CD4-positive, alpha-beta T cell (primary cell): Measurements from ENCODE around the gene COBL. TPM values are rescaled to one million over a fixed set of nuclear protein-coding genes. Genes with fewer than 3 reads are reported as not detected.

Source experiments
- ATAC-seq: fragments of 200-7000 bp; cut with Tn5 transposase; one replicate; pipeline ENCODE4 v1.10.0; 2022; ENCODE audit warnings: mild to moderate bottlenecking; ENCODE audit not compliant: poor library complexity
- CTCF ChIA-PET: fragments of 350-600 bp; sonication (Branson Sonifier 250); formaldehyde crosslinking; loops from one replicate; lab custom pipeline; 2021; ENCODE audit warnings: antibody characterized with exemption, inconsistent platforms; lab: Charles Lee
- POLR2A ChIA-PET: fragments of 350-600 bp; sonication (Branson Sonifier 250); formaldehyde crosslinking; loops from one replicate; lab custom pipeline; 2021; ENCODE audit warnings: antibody characterized with exemption, inconsistent platforms; lab: Charles Lee
- DNase-seq, 14 experiments: peaks; one replicate each; pipeline ENCODE4 v3.0.0-alpha.2; 2013 to 2020; ENCODE audit warnings: mixed read lengths in 2 of 14
- H3K27ac ChIP-seq, 2 donors: one replicate each; pipeline versions ENCODE4 v1.5.1 to v1.7.0; 2013; ENCODE audit warnings: low read length in 2 of 2, low read depth in 1 of 2, mild to moderate bottlenecking in 1 of 2
- H3K27me3 ChIP-seq, 2 experiments: 1 replicate in 1 of 2; 2 replicates in 1 of 2; pipeline versions ENCODE4 v1.6.1 to v1.7.0; 2013; ENCODE audit warnings: low read length in 2 of 2, control low read depth in 1 of 2, mild to moderate bottlenecking in 1 of 2, moderate library complexity in 1 of 2; ENCODE audit not compliant: insufficient read depth in 2 of 2, control insufficient read depth in 1 of 2
- H3K36me3 ChIP-seq: one replicate; pipeline ENCODE4 v1.6.1; 2013; ENCODE audit warnings: low read length, control low read depth; ENCODE audit not compliant: insufficient read depth
- H3K4me1 ChIP-seq: one replicate; pipeline ENCODE4 v1.6.1; 2013; ENCODE audit warnings: low read length, control low read depth; ENCODE audit not compliant: insufficient read depth
- H3K4me3 ChIP-seq: one replicate; pipeline ENCODE4 v1.5.1; 2013; ENCODE audit warnings: mild to moderate bottlenecking, low read length, moderate library complexity
- H3K9me3 ChIP-seq, 2 experiments: 1 replicate in 1 of 2; 2 replicates in 1 of 2; pipeline versions ENCODE4 v1.6.1 to v1.7.0; 2013; ENCODE audit warnings: low read length in 2 of 2, mild to moderate bottlenecking in 2 of 2, control low read depth in 1 of 2, moderate library complexity in 1 of 2; ENCODE audit not compliant: control insufficient read depth in 1 of 2, insufficient read depth in 1 of 2
- H3K27ac Mint-ChIP-seq: one replicate; pipeline ENCODE4 v1.8.0; 2020; ENCODE audit warnings: mixed read lengths
- H3K27me3 Mint-ChIP-seq: one replicate; pipeline ENCODE4 v1.8.0; 2021; ENCODE audit warnings: mixed read lengths
- H3K36me3 Mint-ChIP-seq: one replicate; pipeline ENCODE4 v1.8.0; 2021; ENCODE audit warnings: low read depth, mixed read lengths
- H3K4me1 Mint-ChIP-seq: one replicate; pipeline ENCODE4 v1.8.0; 2021; ENCODE audit warnings: low read depth, mixed read lengths
- H3K4me3 Mint-ChIP-seq: one replicate; pipeline ENCODE4 v1.8.0; 2020; ENCODE audit warnings: mild to moderate bottlenecking, mixed read lengths
- H3K9me3 Mint-ChIP-seq: one replicate; pipeline ENCODE4 v1.8.0; 2020; ENCODE audit warnings: mixed read lengths
- CTCF ChIP-seq: fragments of 200-600 bp; IDR thresholded peaks from one replicate; pipeline ENCODE4 v1.8.0; 2022; ENCODE audit warnings: antibody characterized with exemption, mild to moderate bottlenecking
- intact Hi-C, 2 experiments: fragments of 100-400 bp; cut with DNase I in 1 of 2; cut with micrococcal nuclease in 1 of 2; formaldehyde crosslinking; loops; one replicate each; pipeline versions ENCODE4 v1.15.1 to v1.9.0; 2023 to 2025; cut with DNase I, micrococcal nuclease
- total RNA-seq, 174 experiments: library from RNA in 2 of 174; stranded (reverse) in 2 of 174; gene quantifications; one replicate each; pipeline ENCODE4 v1.2.3 and lab custom pipeline; 2021 to 2026

Gene COBL
- total RNA-seq, 2 experiments from 2014 or later: not detected

- Mint-ChIP-seq H3K27me3 (no peaks in the 10 kb centered on the region), H3K36me3 (no peaks in the 10 kb centered on the region), H3K27ac (no peak overlapping the region), H3K9me3 (no peaks in the 10 kb centered on the region), H3K4me1 (no peaks in the 10 kb centered on the region), H3K4me3 (no peak overlapping the region)
- peaks cover 0 to 5% of the 10 kb centered on the region in 2 experiments for H3K9me3 ChIP-seq
- TF ChIP-seq CTCF: no peak
- intact Hi-C loops: no loop called here
- no peaks in the 10 kb centered on the region for H3K36me3 ChIP-seq
- no peak overlapping the region for H3K27ac ChIP-seq
- H3K27me3 ChIP-seq: no peaks in the 10 kb centered on the region
- no peaks in the 10 kb centered on the region for H3K4me1 ChIP-seq
- ChIA-PET POLR2A (no interaction called here), CTCF (no interaction called here)
- DNase-seq: no peak
- no peak overlapping the region for H3K4me3 ChIP-seq
- ATAC-seq: no peak
Measured at GRCh38 chr7:51335057-51335456, 18.4 kb upstream of the COBL start.

DNA sequence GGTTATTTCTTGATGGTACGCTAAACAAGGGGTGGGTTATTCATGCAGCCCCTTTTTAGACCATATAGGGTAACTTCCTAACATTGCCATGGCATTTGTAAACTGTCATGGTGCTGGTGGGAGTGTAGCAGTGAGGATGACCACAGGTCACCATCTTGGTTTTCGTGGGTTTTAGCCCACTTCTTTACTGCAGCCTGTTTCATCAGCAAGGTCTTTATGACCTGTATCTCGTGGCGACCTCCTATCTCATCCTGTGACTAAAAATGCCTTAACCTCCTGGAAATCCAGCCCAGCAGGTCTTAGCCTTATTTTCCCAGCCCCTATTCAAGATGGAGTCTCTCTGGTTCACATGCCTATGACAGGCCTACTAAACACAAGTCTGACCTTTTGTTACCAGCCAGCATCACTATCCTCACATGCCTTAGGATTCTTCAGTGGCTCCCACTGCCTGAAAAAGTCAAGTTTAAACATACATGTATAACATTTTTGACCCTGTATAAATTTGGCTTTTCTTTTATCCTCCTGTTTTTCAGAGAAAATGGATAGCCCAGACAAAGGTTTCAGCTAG is 13.2 kb upstream of the COBL start:
- intact Hi-C loops: no loop called here
- Histone ChIP-seq H3K9me3 (peaks cover 0 to 14% of the 10 kb centered on the region in 2 experiments), H3K27ac (no peak overlapping the region), H3K4me3 (no peak overlapping the region), H3K36me3 (no peaks in the 10 kb centered on the region), H3K4me1 (no peaks in the 10 kb centered on the region), H3K27me3 (peaks cover 0 to 3% of the 10 kb centered on the region in 2 experiments)
- ChIA-PET CTCF (no interaction called here), POLR2A (no interaction called here)
- no peaks in the 10 kb centered on the region for H3K27me3 Mint-ChIP-seq
- TF ChIP-seq CTCF: no peak
- no peaks in the 10 kb centered on the region for H3K36me3 Mint-ChIP-seq
- DNase-seq (no peak), ATAC-seq (no peak)
- H3K27ac Mint-ChIP-seq: no peak overlapping the region
- no peaks in the 10 kb centered on the region for H3K4me1 Mint-ChIP-seq
- H3K4me3 Mint-ChIP-seq: no peak overlapping the region
- no peaks in the 10 kb centered on the region for H3K9me3 Mint-ChIP-seq

- CTCF ChIA-PET: no interaction called here
- no peak for TF ChIP-seq CTCF
- intact Hi-C loops: no loop called here
Measured at GRCh38 chr7:51328351-51328801, 11.8 kb upstream of the COBL start.

More at GRCh38 chr7:51328351-51328801, 11.8 kb upstream of the COBL start:
- no peaks in the 10 kb centered on the region for H3K27me3 Mint-ChIP-seq
- H3K36me3 Mint-ChIP-seq: no peaks in the 10 kb centered on the region
- Histone ChIP-seq H3K27me3 (peaks cover 0 to 3% of the 10 kb centered on the region in 2 experiments), H3K4me3 (no peak overlapping the region), H3K9me3 (peaks cover 0 to 10% of the 10 kb centered on the region in 2 experiments), H3K4me1 (no peaks in the 10 kb centered on the region), H3K27ac (no peak overlapping the region), H3K36me3 (no peaks in the 10 kb centered on the region)
- no peak for DNase-seq
- no peak overlapping the region for H3K27ac Mint-ChIP-seq
- H3K9me3 Mint-ChIP-seq: no peaks in the 10 kb centered on the region
- no peaks in the 10 kb centered on the region for H3K4me1 Mint-ChIP-seq
- no peak for ATAC-seq
- H3K4me3 Mint-ChIP-seq: no peak overlapping the region
- POLR2A ChIA-PET: no interaction called here
